ENCODE measurements around the gene NQO2.

DNA sequence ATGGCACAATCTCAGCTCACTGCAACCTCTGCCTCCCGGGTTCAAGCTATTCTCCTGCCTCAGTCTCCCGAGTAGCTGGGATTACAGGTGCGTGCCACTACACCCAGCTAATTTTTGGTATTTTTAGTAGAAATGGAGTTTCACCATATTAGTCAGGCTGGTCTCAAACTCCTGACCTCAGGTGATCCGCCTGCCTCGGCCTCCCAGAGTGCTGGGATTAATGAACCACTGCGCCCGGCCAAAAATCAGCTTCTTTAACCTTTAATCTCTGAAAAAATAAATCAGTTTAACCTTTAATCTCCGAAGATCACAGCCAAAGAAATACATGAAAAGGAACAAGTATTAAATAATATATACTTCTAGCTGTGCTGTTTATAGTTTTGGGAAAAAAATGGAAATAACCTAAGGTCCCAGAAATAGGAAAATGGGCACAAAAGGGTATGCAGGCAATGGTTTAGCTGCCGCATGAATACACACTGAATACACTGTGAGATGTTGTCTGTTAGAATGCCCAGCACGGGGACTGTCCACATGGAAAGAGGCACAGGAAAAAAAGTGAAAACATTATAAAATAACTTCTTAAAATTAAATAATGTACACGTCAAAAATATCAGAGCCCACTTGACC is 1.6 kb downstream of the NQO2 start:
- TF ChIP-seq CTCF (conservative IDR thresholded peaks at IDR 0.05) (no peak), ZFX (IDR thresholded peaks at IDR 0.05) (no peak)

All from C4-2B (cell line).